Renal cortical epithelial cell (primary cell): ENCODE data around the gene GTPBP1. TPM values are rescaled to one million over a fixed set of nuclear protein-coding genes. Genes with fewer than 3 reads are reported as not detected.
A peak's percentile ranks its signal among the peaks of the same experiment; 100 is the strongest.

Experiments used
- DNase-seq: peaks from one replicate; pipeline ENCODE4 v3.0.0-alpha.2; 2011; ENCODE audit warnings: low read depth
- total RNA-seq: library from RNA; depleted of rRNA; stranded (reverse); fragments of >200 nt; gene quantifications from 2 replicates; pipeline ENCODE4 v1.2.3, GENCODE V29; 2014

The GTPBP1 gene
- total RNA-seq, 1 donor from 2014 or later: 54.8 TPM

- DNase-seq: no peak
Measured at GRCh38 chr22:38724926-38725571, 19.3 kb downstream of the GTPBP1 start.

DNA sequence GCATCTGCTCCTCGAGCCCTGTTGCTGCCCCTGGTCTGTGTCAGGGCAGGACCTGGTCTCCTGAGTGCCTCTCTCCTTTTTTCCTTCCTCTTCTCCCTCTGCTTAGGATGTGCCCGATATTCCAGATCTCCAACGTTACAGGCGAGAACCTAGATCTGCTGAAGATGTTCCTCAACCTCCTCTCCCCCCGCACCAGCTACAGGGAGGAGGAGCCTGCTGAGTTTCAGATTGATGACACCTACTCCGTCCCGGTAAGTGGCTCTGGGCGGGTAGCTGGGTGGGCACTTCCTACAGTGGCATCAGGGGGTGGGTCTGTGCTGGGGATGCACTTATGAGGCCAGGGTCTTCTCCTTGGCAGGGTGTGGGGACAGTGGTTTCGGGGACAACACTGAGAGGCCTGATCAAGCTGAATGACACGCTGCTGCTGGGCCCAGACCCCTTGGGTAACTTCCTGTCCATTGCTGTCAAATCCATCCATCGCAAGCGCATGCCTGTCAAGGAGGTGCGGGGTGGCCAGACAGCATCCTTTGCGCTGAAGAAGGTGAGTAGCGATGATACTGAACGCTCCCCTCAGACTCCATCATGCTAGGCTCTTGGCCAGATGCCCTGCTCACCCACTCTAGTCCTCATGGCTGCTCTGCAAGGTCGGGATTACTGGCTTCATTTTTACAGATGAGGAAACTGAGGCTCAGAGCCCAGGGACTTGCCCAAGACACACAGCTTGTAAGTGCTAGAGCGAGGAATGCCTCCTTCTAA lies 20.3 kb downstream of the GTPBP1 start:
- DNase-seq: no peak

DNA sequence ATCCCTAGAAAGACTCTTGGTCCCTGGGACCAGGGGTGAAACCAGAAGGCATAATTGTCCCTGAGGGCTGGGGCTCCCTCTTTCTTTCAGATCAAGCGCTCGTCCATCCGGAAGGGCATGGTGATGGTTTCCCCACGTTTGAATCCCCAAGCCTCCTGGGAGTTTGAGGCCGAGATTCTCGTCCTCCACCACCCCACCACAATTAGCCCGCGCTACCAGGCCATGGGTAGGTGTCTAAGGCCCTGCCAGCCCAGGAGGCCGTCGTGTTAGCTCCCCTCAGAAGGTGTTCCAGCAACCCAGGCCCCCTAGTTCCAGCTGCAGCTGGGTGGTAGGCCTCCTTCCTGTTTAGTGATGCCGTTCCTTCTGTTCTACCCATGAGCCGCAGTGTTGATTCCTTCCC lies 21.4 kb downstream of the GTPBP1 start:
- DNase-seq: no peak

DNA sequence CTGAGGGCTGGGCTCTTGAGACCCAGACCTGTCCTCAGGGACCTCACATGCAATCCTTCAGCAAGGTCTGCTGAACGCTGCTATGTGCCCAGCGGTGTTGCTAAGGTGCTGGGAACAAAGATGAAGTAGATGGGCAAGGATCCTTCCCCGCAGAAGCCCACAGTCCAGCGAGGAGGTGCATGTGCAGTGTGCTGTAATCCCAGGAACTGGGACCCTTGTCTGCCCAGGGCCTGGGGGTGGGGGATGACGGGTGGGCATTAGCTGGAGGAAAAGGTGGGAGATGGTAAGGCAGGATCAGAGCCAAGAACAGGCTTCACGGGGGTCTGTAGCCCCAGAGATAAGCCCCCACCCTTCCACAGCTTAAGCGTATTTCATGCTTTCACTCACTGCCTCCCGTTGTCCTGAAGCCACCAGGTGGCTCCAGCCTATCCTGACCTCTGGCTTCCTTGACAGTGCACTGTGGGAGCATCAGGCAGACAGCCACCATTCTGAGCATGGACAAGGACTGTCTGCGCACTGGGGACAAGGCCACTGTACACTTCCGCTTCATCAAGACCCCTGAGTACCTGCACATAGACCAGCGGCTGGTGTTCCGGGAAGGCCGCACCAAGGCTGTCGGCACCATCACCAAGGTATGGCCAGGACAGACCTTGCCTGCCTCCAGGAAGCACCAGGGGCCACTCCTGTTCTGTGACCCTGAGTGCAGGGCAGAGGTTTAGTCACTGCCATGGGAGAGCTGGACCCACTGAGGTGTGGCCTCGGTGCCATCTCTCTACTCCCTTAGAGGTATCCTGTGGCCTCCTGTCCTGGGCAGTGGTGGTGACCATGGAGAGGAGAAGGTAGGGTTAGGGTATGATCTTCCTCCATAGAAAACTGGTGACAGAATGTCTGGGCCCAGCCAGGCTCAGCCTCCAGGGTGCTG lies 22.0 kb downstream of the GTPBP1 start:
- DNase-seq: no peak

DNA sequence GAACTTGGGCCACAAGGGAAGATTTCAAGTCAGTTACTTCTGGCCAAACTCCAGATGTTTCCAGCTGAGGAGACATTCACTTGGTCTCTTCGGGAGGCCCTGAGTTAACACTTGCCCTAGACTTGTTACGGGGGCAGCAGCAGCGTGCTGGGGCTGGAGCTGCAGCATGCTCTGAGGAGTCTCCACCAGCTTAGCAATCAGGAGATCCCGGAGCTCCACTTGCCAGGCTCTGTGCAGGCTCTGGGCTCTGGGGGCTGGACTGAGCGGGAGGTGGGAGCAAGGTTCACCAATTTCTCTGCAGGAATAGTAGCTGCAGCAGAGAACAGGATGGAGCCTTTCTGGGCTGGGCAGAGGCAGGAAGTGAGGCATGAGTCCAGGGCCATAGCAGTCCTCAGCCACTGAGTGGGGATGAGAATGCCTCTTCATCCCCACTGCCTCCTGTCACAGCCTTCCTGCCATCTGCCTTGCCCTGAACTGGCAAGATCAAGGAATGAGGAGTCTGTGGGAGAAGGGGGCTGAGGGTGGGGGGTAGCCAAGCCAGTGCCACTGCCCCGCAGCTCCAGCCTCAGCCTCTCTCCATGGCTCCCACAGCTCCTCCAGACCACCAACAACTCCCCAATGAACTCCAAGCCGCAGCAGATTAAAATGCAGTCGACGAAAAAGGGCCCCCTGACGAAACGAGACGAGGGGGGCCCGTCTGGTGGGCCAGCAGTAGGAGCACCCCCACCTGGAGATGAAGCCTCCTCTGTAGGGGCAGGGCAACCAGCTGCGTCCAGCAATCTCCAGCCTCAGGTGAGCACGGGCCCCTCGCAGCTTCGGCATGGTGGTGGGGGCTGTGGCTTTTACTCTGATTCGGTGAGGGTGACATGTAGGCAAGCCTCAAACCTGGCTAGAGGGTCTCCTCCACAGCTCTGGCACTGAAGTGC lies 23.4 kb downstream of the GTPBP1 start:
- no peak for DNase-seq

- DNase-seq: no peak
Measured at GRCh38 chr22:38729946-38730345, 24.2 kb downstream of the GTPBP1 start.

DNA sequence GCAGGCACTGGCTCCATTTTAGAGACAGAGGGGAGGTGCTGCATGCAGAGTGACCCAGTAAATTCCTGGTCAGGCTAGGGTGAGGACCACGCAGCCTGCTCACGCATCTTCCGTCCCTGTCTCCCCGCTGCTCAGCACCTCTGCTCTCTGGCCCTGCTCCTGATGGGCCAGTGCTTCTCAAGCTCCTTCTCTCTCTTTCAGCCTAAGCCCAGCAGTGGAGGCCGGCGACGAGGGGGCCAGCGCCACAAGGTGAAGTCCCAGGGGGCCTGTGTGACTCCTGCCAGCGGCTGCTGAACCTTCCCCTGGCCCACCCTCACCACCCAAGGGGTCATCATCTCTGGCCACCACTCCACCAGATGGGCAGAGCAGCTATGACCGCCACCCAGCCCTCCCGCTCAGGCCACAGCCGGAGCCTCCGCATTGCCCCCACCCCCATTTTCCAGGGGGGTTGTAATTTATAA lies 24.7 kb downstream of the GTPBP1 start:
- DNase-seq: no peak

GRCh38 chr22:38731703-38732161 lies 26.0 kb downstream of the GTPBP1 start:
- DNase-seq: no peak

DNA sequence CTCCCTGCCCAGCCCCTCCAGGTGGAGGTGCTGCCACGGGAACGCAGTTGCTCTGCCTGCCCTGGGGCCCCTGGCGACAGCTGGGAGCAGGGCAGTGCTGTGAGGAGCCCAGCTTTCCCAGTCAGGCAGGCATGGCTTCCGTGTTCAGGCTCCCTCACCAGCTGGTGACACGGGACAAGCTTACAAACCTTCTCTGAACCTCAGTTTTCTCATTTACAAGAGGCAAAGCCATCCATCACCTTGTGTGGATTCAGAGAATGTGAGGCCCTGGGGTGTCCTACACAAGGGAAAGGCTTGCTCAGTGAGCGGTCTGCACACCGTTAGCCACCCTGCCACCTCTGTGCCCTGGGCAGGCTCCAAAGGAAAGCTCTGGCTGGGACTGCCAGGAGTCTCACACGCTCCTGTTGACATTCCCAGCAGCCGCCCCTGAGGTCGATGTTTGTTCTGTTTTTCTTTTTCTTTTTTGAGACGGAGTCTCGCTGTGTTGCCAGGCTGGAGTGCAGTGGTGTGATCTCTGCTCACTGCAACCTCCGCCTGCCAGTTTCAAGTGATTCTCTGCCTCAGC lies 26.6 kb downstream of the GTPBP1 start:
- DNase-seq: no peak

- no peak for DNase-seq
Measured at GRCh38 chr22:38733329-38733723, 27.6 kb downstream of the GTPBP1 start.

GRCh38 chr22:38733724-38734381 lies 28.1 kb downstream of the GTPBP1 start:
- DNase-seq: no peak

- no peak for DNase-seq
Measured at GRCh38 chr22:38734421-38735100, 28.8 kb downstream of the GTPBP1 start.

DNA sequence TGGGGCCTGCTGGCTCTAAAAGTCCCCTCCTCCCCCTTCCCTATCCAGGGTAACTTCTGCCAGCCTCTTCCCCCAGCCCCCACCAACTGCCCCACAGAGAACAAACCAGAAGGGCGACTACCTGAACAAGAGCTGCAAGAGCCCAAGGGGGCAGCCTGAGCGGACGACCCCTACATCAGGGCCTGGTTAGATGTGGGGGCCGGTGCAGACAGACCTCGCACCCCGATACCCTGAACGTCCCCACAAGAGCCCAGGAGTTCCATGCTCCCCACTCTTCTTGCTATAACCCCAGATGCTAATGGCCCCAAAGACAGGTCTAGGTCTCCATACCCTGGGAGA lies 29.4 kb downstream of the GTPBP1 start:
- no peak for DNase-seq

- peak; percentile 11 for DNase-seq
Measured at GRCh38 chr22:38735465-38736256, 29.9 kb downstream of the GTPBP1 start.

GRCh38 chr22:38736257-38736570 lies 30.5 kb downstream of the GTPBP1 start:
- no peak for DNase-seq

DNA sequence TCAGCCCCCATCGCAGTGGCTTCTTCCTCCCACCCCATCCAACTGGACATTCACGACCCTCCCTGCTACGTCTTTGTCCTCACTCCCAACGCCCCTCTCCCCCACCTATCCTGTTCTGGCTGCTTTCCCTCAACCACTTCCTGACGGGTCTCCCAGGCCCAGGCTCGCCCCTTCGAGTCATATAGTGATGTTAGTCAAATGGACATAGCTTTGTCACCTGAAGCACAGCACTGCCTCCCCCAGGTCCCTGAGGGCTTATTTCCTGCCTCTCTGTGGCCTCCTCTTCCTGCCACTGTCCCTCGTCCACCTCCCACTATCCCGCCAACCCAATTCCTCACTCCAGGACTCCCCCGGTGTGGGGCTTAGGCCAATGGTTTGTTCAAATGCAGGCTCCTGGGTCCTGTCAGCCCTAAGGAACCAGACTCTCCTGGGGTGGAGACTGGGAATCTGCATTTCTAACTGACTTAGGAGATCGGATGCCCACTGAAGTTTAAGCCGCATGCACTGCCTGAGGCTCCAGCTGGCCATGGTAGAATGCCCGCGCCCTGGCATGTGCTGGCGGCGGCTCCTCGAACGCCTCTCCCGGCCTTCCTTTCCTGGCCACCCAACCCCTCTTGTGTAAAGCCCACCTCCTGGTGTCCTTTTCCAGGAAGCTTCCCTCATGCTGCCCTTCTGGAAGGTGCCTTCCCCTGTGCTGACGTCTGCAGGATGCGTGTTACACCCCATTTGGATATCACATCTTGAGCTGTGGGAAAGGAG lies 31.7 kb downstream of the GTPBP1 start:
- DNase-seq: no peak

GRCh38 chr22:38738475-38739070 lies 32.8 kb downstream of the GTPBP1 start:
- no peak for DNase-seq
